GM20000 (cell line): ENCODE results near the gene RXYLT1.

Source experiments
- DNase-seq: peaks from one replicate; pipeline ENCODE4 v3.0.0; 2012; ENCODE audit warnings: low spot score
- TF ChIP-seq, protein P1 (sequence below): IDR thresholded peaks from 2 replicates; pipeline ENCODE4 v1.5.1; 2012; ENCODE audit warnings: mild to moderate bottlenecking, control low read depth; ENCODE audit errors: extremely low read depth, missing control alignments

Gene RXYLT1

DNA sequence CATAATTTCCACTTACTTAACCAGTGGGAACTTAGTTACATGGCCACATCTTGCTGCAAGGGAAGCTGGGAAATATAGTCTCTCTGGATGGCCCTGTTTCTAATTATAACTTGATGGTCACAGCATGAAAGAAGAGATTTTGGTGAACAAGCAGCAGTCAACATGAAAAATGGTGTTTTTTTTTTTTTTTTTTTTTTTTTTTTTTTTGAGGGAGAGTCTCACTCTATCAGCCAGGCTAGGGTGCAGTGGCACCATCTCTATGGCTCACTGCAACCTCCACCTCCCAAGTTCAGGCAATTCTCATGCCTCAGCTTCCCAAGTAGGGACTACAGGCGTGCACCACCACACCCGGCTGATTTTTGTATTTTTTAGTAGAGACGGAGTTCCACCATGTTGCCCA is 75.6 kb downstream of the RXYLT1 start:
- no peak for DNase-seq
- TF ChIP-seq, protein P1, sequence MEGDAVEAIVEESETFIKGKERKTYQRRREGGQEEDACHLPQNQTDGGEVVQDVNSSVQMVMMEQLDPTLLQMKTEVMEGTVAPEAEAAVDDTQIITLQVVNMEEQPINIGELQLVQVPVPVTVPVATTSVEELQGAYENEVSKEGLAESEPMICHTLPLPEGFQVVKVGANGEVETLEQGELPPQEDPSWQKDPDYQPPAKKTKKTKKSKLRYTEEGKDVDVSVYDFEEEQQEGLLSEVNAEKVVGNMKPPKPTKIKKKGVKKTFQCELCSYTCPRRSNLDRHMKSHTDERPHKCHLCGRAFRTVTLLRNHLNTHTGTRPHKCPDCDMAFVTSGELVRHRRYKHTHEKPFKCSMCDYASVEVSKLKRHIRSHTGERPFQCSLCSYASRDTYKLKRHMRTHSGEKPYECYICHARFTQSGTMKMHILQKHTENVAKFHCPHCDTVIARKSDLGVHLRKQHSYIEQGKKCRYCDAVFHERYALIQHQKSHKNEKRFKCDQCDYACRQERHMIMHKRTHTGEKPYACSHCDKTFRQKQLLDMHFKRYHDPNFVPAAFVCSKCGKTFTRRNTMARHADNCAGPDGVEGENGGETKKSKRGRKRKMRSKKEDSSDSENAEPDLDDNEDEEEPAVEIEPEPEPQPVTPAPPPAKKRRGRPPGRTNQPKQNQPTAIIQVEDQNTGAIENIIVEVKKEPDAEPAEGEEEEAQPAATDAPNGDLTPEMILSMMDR = no peak

DNA sequence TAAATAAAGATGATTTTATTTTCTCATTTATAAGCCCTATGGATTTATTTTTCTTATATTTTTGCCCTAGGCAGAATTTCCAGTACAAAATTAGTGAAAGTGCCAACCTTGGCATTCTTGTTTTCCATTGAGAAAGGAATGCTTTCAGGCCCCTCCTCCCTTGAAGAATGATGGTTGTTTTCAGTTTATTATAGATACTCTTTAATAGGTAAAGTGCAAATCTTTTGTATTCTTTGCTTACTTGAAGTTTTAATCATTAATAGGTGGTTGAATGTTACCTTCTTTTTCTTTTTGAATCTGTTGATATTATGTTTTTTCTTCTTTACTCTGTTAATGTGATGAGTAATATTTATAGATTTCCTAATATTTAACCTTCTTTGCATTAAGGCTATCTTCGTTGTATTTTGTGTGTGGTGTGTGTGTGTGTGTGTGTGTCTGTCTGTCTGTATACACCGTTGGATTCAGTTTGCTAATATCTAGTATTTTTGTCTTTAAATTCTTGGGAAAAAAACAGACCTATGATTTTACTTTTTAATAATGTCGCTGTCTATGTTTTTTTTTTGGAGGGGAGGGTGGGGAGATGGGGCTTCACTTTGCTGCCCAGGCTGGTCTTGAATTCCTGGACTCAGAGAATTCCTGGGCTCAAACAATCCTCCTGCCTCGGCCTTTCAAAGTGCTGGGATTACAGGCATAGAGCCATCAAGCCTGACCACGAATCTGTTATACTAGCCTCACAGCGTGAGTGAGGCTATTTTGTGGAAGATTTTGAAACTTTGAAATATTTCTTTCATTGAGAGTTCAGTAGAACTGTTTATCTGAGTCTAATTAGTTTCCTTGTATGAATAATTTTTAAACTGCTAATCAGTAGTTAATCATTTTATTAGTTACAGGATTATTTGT is 78.3 kb downstream of the RXYLT1 start:
- TF ChIP-seq, protein P1 = no peak
- no peak for DNase-seq
